GM18858 (cell line): ENCODE data around the gene AHNAK2.

Experiments used
- ATAC-seq: cut with Tn5 transposase; IDR thresholded peaks from one replicate; pipeline ENCODE4 v1.9.1; 2021; ENCODE audit not compliant: unreplicated experiment

AHNAK2 gene

DNA sequence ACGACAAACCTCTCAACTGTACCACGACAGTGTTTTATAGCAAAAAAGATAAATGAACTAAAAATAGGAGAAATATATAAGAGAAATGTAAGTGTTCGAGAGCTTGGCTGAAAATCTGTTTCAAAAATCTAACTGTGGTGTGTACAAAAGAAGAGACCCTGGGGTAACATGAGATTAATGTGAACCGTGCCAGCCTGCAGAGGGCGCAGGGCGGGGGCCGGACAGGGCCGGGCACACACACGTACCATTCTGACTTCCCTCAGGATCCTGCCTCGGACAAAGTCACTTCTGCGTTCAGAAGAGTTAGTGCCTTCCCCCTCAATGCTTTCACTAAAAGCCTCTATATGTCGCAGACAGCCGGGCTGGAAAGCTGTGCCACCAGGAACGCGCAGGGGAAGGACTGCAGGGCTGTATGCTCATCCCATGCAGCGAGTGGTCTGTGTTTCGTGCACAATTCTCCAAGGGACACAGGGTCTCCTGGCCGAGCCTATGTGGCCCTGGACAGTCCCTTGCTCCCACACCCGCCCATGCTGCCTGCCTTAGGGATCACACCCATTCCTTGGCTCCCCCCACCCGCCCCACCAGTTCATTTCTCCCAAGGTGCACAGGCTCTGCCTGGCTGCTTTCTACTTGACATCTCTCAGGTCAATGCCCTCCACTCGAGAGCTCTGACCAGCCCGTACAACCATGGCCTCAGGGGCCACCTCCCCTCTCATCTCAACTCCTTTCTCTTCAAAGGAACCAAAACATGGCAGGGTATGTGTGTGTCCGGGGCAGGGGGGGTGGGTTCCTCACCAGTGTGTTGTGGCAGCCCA is 34.2 kb upstream of the AHNAK2 start:
- no peak for ATAC-seq

DNA sequence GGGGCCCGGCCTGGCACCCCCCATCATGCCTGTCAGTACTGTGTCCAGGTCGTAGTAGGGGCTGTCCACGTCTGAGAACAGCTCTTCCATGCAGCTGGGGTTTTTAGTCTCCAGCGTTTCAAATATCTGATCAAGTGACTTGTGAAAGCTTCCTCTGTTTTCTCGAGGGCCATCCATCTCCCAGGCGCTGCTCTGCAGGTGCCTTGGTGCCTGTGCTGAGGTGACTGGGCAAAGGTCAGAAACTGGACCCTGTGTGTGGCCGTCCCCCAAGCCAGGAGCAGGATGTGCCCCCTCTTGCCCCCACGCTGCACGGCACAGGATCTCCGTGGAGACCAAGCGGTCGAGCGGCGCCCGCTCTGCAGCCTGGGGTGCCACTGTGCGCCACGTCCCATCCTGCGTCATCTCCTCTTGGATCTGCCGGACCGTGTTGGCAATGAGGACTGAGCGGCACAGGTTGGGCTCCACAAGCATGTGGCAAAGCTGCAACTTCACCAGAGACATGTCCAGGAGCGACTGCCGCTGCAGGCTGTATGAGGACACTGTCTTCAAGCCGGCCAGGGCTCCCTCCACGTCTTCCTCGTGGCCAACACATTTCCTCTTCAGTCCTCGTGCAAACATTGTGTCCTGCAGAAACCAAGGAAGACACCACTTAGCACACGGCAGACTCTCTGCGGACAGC is 33.3 kb upstream of the AHNAK2 start:
- ATAC-seq: no peak

DNA sequence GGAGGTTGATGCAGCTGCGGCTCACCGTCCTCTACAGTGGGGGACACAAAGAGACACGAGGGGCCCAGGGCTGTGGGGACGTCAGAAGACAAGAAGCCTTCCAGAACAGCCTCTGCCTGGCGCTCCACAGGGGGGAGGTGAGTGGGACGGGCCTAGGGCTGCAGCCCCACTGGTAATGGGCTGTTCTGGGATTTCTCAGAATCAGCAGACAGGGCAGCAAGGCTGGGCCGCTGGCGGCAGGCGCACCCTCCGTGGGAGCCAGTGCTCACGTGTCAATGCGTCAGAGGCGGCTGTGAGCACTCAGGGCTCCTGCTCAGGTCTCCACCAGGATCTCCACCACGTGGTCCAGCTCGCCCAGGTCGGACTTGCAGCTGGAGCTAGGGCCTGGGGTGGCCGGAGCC is 32.7 kb upstream of the AHNAK2 start:
- ATAC-seq: no peak

DNA sequence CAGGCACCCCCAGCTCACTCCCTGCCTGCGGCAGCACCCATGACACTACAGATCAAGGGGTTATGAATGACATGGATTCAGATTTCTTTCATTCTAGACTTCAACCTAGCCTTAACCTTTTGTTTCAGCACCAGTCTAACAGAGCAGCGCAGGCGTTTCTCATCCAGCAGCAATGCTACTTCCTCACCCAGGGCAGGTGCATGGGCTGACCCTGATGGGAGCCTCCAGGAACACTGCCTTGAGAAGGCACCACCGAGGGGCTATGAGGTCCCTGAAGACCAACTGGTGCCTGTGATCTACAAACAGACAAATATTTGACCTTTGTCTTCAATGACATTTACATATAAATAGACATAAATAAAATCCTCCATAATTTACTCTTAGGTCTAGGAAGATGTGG is 31.9 kb upstream of the AHNAK2 start:
- ATAC-seq: no peak

DNA sequence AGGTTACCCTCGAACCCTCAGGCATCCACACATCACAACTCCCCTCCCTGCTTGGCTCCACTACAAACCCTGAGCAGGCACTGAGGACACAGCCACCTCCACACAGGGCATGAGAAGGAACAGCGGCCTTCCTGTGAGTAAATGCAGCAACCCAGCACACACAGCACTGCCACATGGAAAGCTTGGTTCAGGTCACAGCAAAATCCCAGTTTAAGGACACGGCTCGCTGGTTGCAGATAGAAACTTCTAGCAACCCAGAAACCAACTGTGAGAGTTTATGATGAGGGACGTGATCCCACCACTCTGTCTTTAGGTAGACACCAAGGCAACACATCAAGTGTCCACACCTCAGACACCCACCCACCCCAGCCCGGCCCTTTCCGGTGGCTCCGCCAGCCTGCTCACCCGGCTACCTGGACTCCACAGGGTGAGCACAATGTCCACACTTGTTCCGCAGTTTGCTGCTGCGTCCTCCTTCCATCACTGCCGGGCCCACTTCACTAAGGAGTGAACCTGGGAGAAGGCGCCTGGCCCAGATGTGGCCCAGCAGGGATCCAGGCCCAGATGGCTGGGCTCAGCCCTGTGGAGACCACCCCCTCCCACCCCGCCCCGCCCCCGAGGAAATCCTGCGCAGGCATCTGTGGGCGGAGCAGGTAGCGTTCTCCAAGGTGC is 29.6 kb upstream of the AHNAK2 start:
- no peak for ATAC-seq

DNA sequence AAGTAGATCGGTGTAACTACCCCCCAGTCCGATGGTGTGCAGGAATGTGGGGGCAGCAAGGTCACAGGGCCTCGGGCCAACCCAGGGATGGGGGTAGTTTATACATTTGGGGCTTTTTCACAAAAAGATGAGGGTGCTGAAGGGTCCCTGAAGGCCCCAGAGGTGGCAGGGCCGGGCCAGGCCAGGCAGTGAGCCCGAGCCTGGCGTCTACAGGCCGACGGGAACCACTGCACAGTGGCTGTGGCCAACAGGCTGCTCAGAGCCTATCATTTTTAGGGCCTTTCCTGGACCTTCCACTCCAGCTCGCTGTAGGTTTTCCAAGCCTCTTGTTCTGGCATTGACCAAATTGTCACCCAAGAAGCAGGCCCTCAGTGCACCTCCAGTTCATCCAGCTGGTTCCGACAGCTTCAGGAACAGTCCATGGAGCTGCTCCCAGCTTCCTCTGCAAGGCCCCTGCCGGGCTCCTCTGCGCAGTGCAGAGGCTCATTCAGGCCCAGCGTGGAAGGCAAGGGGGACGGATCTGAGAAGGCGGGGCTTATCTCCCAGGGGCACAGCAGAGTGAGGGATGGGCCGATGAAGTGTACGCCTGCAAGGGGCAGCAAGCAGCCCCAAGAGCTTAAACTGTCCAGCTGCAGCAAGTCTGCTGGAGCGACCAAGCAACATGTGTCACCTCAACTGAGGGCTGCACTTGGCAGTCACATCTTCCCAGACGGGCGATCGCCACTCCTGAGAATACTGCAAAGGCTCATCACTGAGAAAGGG is 28.8 kb upstream of the AHNAK2 start:
- no peak for ATAC-seq

DNA sequence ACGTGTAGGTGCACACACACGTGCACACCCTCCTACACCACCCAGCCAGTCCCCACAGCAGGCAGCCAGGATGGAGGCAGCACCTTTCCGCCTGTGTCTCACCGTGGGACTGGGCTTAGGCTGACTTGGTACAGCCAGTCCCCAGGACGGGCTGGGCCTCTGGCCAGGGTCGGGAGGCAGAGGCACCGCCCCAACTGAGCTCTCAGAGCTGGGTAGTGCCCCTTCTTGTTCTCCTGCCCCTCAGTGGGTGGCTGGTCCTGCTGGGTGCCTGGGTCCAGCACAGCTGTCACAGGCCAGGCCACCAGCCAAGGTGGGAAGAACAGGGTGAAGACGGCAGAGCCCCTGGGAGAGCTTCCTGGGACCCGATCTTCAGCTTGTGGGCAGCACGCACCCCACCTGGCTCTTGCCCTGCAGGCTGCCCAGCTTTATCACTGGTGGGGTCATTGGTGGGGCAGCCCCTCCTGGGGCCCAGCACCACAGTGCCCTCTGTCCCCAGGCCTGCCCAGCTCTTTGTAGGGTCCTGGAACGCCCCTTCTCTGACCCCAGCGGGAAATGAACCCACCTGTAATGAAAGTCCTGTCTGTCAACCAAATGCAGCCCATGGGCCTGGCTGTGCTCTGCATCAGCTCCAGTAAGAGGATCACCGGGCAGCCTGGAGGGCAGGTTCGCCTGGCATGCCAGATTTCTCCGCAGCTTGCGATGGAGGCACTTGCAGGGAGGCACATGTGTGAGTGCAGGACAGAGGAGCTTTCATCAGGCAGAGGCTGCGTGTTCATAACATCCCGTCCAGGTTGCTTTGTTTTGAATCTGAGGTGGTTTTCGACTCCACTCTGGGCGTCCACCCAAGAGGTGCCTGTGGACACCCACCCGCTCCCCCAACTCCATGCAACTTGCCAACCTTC is 28.0 kb upstream of the AHNAK2 start:
- ATAC-seq: no peak

DNA sequence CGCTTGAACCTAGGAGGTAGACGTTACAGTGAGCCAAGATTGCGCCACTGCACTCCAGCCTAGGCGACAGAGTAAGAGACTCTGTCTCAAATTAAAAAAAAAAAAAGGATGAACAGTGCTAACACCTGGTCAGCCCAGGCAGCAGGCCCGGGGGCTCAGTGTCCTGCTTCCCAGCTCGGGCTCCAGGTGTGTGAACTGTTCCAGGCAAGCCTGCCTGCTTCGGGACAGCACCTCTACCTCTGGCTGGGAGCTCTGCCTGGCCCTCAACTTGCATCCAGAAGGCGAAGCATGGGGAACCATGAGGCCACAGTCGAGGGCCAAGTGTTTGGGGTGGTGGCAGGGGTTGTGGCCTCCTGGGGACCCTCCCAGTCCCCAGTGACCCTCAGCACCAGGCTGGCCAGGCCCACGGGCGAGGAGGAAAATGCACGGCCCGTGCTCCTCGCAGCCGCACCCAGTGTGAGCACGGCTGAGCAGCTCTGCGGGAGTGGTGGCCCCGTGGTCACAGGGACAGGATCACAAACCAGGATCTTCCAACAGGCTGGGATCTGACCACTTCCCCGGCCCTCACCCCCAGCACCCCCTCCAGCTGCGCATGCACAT is 27.3 kb upstream of the AHNAK2 start:
- no peak for ATAC-seq

DNA sequence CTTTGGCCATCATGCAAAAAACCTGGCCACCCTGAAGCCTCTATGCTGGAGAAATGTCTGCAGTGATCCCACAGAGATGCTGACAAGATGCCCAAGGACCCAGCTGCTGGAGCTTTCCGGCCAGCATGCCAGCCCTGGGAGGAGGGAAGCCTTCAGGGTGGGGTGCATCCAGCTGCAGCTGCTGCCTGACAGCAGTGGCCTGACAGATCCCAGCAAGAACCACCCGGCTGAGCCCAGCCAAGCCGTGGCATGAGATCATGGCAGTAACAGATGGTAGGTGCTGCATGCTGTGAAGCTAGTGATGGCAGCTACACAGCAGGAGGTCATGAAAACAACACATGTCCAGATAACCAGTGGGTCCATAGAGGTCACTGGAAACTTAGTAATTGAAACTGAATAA is 21.2 kb upstream of the AHNAK2 start:
- no peak for ATAC-seq

DNA sequence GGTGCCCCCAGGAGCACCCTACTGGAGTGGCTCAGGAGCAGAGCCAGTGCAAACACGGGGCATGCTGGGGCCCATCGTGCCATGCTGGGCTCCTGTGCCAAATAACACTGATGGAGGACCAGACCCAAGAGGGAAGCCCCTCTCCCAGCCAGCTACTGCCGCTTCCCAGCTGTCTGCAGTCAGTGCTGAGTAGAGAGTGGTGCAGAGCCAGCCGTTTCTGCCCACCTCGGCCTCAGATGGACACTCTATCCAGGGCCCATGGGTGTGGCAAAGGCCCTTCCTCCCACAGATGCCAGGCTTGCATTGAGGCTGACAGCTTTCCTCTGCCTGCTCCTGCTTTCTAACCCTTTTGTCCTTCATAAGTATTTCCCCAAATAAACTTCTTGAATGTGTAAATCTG is 20.6 kb upstream of the AHNAK2 start:
- no peak for ATAC-seq

DNA sequence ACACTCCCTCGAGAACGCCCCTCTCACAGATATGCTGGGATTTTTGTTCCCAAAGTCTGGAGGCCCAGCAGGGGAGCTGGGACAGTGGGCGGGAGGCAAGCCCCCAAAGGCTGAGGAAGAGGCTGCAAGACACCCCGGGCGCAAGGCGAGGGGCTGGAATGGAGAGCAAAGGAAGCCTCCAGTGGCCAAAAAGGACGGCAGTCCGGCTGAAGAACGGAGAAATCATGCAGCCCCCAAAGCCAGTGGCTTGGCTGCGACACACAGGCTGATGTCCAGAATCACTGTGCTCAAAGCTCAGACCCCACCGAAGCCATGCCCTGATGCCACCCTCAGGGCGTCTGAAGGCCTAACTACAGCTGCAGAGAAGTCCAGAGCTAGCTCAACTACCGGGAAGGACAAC is 18.3 kb upstream of the AHNAK2 start:
- no peak for ATAC-seq

DNA sequence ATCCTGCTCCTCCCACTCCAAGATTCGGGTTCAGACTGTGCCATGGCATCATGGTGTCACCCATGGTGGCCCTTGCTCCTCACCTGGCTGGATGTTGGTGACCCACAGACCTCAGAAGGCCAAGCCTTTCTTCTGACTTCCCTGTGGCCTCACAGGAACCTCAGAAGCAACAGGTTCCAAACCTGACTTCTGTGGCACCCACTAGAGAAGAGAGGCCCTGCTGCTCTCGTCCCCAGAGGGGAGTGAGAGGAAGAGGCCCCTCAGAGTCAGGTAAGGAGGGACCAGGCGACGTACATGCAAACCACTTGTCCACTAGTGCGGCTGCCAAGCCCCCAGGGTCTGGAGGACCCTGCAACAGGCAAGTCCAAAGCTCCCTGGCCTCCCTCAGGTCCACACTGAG is 17.9 kb upstream of the AHNAK2 start:
- ATAC-seq: no peak

DNA sequence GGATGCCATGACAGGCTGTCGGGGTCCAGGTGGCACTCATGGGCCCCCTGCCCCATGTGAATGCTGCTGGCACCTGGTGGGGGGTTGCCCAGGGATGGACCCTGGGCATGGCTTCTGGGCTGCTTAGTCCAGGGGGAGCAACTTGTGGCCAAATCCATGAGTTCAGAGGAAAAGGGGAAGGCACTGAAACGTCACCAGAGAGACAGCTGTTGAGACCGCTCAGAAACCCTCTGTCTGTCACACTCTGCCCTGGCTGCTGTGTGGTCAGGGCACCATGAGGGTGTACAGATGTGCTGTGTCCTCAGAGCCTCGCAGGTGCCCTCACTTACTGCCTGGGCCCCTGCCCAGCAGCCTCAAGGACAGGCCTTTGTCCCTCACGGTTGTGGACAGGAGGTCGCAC is 16.8 kb upstream of the AHNAK2 start:
- ATAC-seq: no peak

DNA sequence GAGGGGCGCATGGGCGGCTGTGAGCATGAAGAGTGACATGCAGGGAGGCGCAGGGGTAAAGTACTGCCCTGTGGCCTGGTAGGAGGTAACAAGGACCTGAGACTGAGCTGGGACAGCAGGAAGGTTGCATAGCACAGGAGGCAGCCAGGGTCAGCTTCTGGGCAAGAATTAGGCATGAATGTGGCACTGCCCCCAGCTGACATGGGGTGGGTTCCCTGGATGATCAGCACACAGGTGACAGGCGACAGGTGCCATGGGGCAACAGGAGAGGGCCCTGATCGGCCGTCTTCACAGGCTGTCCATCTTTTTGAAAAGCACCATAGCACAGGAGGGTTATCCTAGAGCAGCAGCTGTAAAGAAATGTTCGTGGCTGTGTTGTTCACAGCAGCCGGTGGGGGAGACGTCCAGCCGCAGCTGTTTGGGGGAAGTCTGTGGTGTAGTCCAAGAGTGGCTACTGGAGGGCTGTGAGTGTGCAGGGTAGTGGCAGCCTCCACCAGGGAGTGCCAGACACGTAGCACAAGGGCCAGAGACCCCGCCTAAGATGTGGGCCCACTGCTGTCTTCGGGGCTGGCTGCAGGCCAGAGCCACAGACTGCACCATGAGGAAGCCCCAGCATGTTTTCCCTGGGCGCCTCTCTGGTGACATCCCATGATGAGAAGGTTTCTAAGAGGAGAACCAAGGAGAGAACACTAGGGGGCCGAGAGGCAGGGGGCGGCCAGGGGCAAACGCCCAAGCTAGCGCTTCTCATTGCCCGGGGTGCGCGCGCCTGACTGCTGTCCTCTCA is 15.8 kb upstream of the AHNAK2 start:
- ATAC-seq: no peak

DNA sequence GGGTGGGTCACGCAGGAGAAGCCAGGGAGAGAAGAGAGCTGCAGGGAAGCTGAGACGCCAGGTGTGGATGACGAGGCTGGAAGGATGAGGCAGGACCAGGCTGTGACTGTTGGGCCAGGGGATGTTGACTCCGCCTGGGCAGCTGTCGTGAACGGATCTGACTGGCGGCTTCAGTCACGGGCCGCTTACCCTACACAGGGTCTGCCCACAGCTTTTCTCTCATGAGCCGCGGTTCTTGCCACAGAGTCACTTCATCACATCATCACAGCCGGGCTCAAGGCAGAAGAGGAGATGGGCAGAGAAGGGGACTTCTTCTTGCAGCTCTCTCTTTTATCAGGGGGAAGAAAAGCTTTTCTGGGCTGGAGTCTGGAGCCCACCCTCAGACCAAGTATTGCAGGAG is 15.1 kb upstream of the AHNAK2 start:
- no peak for ATAC-seq

DNA sequence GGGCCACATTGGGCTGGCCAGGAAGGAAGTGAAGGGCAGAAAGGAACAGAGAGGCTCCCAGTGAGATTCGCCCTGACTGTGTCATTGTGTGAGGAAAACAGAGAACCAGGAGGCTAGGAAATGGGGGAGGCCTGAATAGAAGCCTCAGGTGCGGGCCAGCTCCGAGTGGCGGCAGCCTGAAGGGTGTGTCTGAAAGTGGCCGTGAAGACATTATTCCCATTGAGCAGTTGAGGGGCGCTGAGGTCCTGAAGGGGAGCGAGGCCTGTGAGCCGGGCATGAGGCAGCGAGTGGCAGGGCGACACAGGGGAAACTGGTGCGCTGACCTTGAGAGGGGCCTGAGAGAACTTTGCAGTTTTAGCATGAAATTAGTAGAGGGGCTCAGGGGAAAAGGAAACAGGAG is 14.3 kb upstream of the AHNAK2 start:
- ATAC-seq: no peak

DNA sequence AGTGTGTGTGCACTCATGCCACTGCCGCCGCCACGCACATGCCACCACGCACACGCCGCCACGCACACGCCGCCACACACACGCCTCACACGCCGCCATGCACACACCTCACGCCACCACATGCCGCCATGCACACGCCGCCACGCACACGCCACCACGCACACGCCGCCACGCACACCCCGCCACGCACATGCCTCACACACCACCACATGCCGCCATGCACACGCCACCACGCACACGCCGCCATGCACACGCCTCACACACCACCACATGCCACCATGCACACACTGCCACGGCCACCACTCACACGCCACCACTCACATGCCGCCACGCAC is 13.7 kb upstream of the AHNAK2 start:
- ATAC-seq: no peak

DNA sequence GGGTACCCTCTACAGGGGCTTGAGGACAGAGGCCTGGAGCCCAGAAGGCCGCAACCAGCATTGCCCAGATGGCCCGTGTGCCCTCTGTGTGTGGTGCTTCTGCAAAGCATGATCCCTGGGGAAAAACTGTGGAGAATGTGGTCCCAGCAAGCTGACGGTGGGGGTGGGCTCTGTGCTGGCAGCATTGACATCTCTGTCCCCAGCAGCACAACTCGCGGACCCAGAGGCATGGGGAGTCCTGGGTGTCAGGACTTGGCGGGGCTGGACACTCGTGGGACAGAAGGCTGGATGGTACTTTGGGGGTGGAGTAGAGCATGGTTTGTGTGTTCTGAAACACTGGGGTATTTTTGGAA is 11.8 kb upstream of the AHNAK2 start:
- no peak for ATAC-seq

DNA sequence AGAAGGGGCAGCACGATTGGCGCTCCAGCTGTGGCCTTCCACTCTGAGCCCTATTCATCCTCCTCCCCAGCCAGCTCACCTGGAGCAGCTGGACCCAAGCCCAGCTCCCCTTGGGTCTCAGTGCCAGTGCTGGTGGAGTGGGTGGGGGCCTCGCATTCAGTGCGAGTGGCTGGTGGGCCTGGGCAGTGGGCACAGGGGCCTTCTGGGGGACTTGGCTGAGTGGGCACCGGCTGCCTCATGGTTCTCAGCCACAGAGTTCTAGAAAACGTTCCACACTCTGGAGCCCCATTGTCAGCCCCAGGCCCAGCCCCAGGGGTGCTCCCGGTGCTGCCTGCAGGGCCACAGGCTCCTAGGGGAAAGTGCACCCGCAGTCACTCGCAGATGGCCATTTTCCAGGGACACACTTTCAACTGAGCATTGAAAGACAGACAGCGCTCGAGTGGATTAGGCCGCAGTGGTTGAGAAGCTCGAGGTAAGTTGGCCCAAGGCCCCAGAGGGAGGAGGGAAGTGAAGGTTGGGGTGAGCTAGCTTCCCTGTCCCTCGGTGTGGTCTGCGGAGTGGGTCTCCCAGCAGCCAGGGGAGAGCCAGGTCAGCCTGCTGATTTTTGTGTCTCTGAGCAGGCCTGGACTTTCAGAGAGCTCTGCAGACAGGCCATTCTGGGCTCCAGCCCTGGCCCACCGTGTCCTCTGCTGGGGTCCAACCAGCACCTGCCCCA is 11.2 kb upstream of the AHNAK2 start:
- ATAC-seq: no peak
